Erythroblast (primary cell): ENCODE data around the gene KCNV2.
"Not testable (repeated sequence)": the region's sequence is repeated elsewhere in the genome, so short reads cannot be mapped to it uniquely, and the experiment has no call there.

ENCODE experiments used
- DNase-seq, 2 experiments: peaks; one replicate each; lab custom pipeline; 2025; lab: John Stamatoyannopoulos, UW
- GATA1 ChIP-seq: IDR thresholded peaks from 2 replicates; pipeline ENCODE4 v1.6.1; 2011; ENCODE audit warnings: low read depth, mild to moderate bottlenecking, control low read depth, low read length, moderate library complexity
- POLR2A ChIP-seq: IDR thresholded peaks from 2 replicates; pipeline ENCODE4 v1.6.1; 2011; ENCODE audit warnings: mild to moderate bottlenecking, low read length

The KCNV2 gene

GRCh38 chr9:2700909-2701550, 16.3 kb upstream of the KCNV2 start:
- no peak for DNase-seq
- TF ChIP-seq POLR2A (no peak), GATA1 (no peak)

GRCh38 chr9:2704504-2704903, 12.8 kb upstream of the KCNV2 start:
- no peak for TF ChIP-seq POLR2A
- TF ChIP-seq GATA1: no peak
- DNase-seq: no peak

GRCh38 chr9:2707256-2707655, 10.1 kb upstream of the KCNV2 start:
- DNase-seq: not testable (repeated sequence)

GRCh38 chr9:2709645-2710101, 7.6 kb upstream of the KCNV2 start:
- no peak for TF ChIP-seq GATA1
- TF ChIP-seq POLR2A: no peak
- no peak for DNase-seq

GRCh38 chr9:2711716-2712115, 5.6 kb upstream of the KCNV2 start:
- no peak for DNase-seq
- TF ChIP-seq GATA1 (no peak), POLR2A (no peak)

GRCh38 chr9:2718001-2718697, 839 bp downstream of the KCNV2 start:
- TF ChIP-seq GATA1 (no peak), POLR2A (no peak)
- DNase-seq: no peak

GRCh38 chr9:2718698-2719033, 1.4 kb downstream of the KCNV2 start:
- no peak for DNase-seq
- TF ChIP-seq POLR2A: no peak

GRCh38 chr9:2720179-2720654, 2.9 kb downstream of the KCNV2 start:
- TF ChIP-seq POLR2A (no peak), GATA1 (no peak)
- no peak for DNase-seq

- TF ChIP-seq POLR2A (no peak), GATA1 (no peak)
- no peak for DNase-seq
Observed at GRCh38 chr9:2722715-2723114, 5.4 kb downstream of the KCNV2 start.

- DNase-seq: no peak
- TF ChIP-seq POLR2A: no peak
- no peak for TF ChIP-seq GATA1
Observed at GRCh38 chr9:2723376-2724065, 6.2 kb downstream of the KCNV2 start.

GRCh38 chr9:2725126-2725525, 7.8 kb downstream of the KCNV2 start:
- no peak for DNase-seq
- TF ChIP-seq POLR2A (no peak), GATA1 (no peak)

- TF ChIP-seq GATA1 (no peak), POLR2A (no peak)
- no peak for DNase-seq
Observed at GRCh38 chr9:2725898-2726649, 8.8 kb downstream of the KCNV2 start.

- TF ChIP-seq GATA1: no peak
- TF ChIP-seq POLR2A: no peak
- no peak for DNase-seq
Observed at GRCh38 chr9:2726650-2727340, 9.5 kb downstream of the KCNV2 start.

GRCh38 chr9:2727374-2727773, 10.1 kb downstream of the KCNV2 start:
- peak; percentile 29 to 74 for DNase-seq
- no peak for TF ChIP-seq GATA1
- no peak for TF ChIP-seq POLR2A
